ENCODE data around the gene DAO.

GRCh38 chr12:108833757-108834472 lies 46.0 kb upstream of the DAO start:
- TF ChIP-seq CTCF (conservative IDR thresholded peaks at IDR 0.05 in 1 of 2, IDR thresholded peaks at IDR 0.05 in 1 of 2; ENCODE audit: low read depth in 1 of 2, low read length in 2 of 2) (no peak), EZH2 (IDR thresholded peaks at IDR 0.05; ENCODE audit: low read length, missing control alignments) (no peak)
